Vagina (tissue), 2 donors: ENCODE data around the gene CSMD2. TPM values are rescaled to one million over a fixed set of nuclear protein-coding genes. Genes with fewer than 3 reads are reported as not detected.

Source experiments
- DNase-seq, 2 donors: peaks; one replicate each; pipeline ENCODE4 v3.0.0-alpha.2; 2017; ENCODE audit errors: extremely low spot score in 2 of 2
- H3K27ac ChIP-seq: fragments of 200-600 bp; sonication (generic); one replicate; pipeline ENCODE4 v1.5.1; 2019
- H3K27me3 ChIP-seq: fragments of 200-600 bp; sonication (generic); one replicate; pipeline ENCODE4 v1.5.1; 2019
- H3K36me3 ChIP-seq, 2 donors: fragments of 200-600 bp; sonication (generic); one replicate each; pipeline ENCODE4 v1.5.1; 2017 to 2019
- H3K4me1 ChIP-seq: fragments of 200-600 bp; sonication (generic); one replicate; pipeline ENCODE4 v1.5.1; 2019
- H3K4me3 ChIP-seq, 2 donors: fragments of 200-600 bp; sonication (generic); 1 replicate in 1 of 2; 2 replicates in 1 of 2; pipeline ENCODE4 v1.5.1; 2016 to 2019
- H3K9me3 ChIP-seq: fragments of 200-600 bp; sonication (generic); one replicate; pipeline ENCODE4 v1.5.1; 2019
- POLR2A ChIP-seq, 2 donors: fragments of 450-650 bp; IDR thresholded peaks; one replicate each; pipeline ENCODE4 v1.6.1; 2017; ENCODE audit warnings: antibody characterized with exemption in 2 of 2, mild to moderate bottlenecking in 2 of 2, moderate library complexity in 2 of 2
- POLR2AphosphoS5 ChIP-seq, 2 donors: sonication (generic); formaldehyde crosslinking; IDR thresholded peaks; one replicate each; pipeline ENCODE4 v1.9.0; 2017; ENCODE audit warnings: antibody characterized with exemption in 2 of 2, mild to moderate bottlenecking in 2 of 2, low read depth in 1 of 2; ENCODE audit not compliant: insufficient read depth in 1 of 2
- intact Hi-C: fragments of 100-400 bp; cut with DNase I; formaldehyde crosslinking; loops from one replicate; pipeline ENCODE4 v1.15.1; 2023
- total RNA-seq: library from RNA; depleted of rRNA; stranded (reverse); fragments of >200 nt; gene quantifications from one replicate; pipeline ENCODE4 v1.2.3, GENCODE V29; 2016
- TF ChIP-seq, protein P1 (sequence below), 3 experiments: fragments of 450-650 bp in 2 of 3; fragments of 200-600 bp in 1 of 3; sonication (generic) in 1 of 3; IDR thresholded peaks; one replicate each; pipeline ENCODE4 v1.5.1; 2017 to 2019; ENCODE audit warnings: antibody characterized with exemption in 3 of 3, mild to moderate bottlenecking in 2 of 3, moderate library complexity in 2 of 3

CSMD2 gene
- total RNA-seq, 1 donor from 2014 or later: 0.25 TPM

DNA sequence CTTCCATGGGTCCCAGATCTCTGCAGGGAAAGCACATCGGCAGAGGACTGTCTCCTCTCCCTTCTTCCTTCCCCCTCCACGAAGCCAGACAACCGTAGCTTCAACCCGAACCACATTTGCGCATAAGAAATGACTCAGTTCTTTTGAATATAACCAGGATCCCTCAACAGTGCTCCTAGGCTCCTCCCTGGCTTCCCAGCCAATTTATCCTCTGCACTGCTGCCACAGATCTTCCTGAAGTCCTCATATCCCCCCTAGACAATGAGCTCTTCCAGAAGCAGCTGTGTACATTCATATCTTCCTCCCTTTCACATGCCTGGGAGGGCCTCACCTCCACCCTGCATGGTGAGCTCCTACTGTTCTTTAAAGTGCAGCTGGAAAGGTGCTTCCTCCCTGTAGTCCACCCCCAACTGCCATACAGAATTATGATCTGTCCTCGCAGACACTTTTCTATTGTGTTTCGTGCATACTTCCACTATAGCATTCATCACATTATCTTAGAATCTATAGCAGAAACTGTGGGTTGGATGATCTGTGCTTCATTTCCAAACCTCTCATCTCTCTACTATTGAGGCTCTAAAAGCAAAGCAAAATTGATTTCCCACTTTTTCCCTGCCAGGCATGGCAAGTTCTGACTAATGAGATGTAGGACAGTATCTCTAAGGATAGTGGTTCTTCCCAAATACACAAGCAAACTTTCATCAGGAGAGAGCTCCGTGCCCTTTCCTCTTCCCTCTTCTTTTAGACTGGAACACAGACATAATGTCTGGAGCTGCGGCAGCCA lies 480.4 kb downstream of the CSMD2 start:
- intact Hi-C loops: no loop called here
- Histone ChIP-seq H3K9me3 (no peaks in the 10 kb centered on the region), H3K27me3 (no peaks in the 10 kb centered on the region), H3K27ac (no peak overlapping the region), H3K4me1 (no peaks in the 10 kb centered on the region), H3K4me3 (no peak overlapping the region), H3K36me3 (no peaks in the 10 kb centered on the region)
- TF ChIP-seq POLR2AphosphoS5 (IDR thresholded peaks at IDR 0.05; ENCODE audit: insufficient read depth in 1 of 2, low read depth in 1 of 2) (no peak), POLR2A (IDR thresholded peaks at IDR 0.05) (no peak)
- TF ChIP-seq, protein P1, sequence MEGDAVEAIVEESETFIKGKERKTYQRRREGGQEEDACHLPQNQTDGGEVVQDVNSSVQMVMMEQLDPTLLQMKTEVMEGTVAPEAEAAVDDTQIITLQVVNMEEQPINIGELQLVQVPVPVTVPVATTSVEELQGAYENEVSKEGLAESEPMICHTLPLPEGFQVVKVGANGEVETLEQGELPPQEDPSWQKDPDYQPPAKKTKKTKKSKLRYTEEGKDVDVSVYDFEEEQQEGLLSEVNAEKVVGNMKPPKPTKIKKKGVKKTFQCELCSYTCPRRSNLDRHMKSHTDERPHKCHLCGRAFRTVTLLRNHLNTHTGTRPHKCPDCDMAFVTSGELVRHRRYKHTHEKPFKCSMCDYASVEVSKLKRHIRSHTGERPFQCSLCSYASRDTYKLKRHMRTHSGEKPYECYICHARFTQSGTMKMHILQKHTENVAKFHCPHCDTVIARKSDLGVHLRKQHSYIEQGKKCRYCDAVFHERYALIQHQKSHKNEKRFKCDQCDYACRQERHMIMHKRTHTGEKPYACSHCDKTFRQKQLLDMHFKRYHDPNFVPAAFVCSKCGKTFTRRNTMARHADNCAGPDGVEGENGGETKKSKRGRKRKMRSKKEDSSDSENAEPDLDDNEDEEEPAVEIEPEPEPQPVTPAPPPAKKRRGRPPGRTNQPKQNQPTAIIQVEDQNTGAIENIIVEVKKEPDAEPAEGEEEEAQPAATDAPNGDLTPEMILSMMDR (IDR thresholded peaks at IDR 0.05): no peak
- DNase-seq: peak in 1 of 2 donors; percentile 25

DNA sequence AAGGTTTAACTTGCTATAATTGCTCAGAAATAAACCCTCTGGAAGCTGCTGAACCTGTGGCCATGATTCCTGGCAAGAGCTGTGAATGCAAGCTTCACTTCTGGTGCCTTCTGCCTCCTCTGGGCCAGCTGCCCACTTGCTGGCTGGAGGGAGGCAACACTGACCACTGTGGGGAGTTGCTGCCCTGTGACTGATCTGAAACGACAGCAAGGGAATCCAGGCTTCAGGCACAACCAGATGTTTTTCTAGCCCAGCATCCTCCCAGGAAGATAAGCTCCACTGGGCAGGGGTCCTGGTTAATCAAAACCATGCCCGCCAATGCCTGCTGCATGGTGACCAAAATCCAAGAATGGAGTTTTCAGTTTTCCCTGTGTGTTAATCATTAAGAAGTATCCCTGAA lies 481.1 kb downstream of the CSMD2 start:
- TF ChIP-seq POLR2A (IDR thresholded peaks at IDR 0.05): no peak
- TF ChIP-seq, protein P1 (IDR thresholded peaks at IDR 0.05): no peak
- TF ChIP-seq POLR2AphosphoS5 (IDR thresholded peaks at IDR 0.05; ENCODE audit: insufficient read depth in 1 of 2, low read depth in 1 of 2): no peak
- H3K4me1 ChIP-seq: no peaks in the 10 kb centered on the region
- intact Hi-C loops: no loop called here
- no peak overlapping the region for H3K27ac ChIP-seq
- H3K36me3 ChIP-seq: no peaks in the 10 kb centered on the region
- peak in 1 of 2 donors; percentile 40 for DNase-seq
- no peaks in the 10 kb centered on the region for H3K27me3 ChIP-seq
- no peak overlapping the region for H3K4me3 ChIP-seq
- no peaks in the 10 kb centered on the region for H3K9me3 ChIP-seq

DNA sequence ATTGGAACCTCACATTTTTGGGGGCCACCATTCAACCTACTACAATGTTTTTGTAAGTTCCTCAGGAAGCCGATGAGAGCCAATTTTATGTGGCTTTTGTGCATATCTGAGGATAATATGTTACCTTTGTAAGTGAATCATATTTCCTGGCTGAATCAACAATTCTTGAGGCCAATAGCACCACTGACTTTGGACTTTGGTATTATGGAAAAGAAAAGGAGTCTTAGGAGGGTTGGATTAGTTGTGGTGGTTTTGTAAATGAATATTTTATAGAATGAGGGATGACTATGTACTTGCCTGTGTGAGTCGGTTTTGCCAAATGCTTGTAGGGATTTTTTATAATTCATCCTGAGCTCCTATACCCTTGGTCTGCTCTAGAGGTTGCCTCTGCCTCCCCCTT lies 482.7 kb downstream of the CSMD2 start:
- DNase-seq: no peak
- Histone ChIP-seq H3K4me1 (no peaks in the 10 kb centered on the region), H3K36me3 (no peaks in the 10 kb centered on the region), H3K27ac (no peak overlapping the region), H3K27me3 (no peaks in the 10 kb centered on the region), H3K4me3 (no peak overlapping the region), H3K9me3 (no peaks in the 10 kb centered on the region)
- TF ChIP-seq POLR2A (IDR thresholded peaks at IDR 0.05) (no peak), POLR2AphosphoS5 (IDR thresholded peaks at IDR 0.05; ENCODE audit: insufficient read depth in 1 of 2, low read depth in 1 of 2) (no peak)
- TF ChIP-seq, protein P1 (IDR thresholded peaks at IDR 0.05): no peak
- intact Hi-C loops: no loop called here

DNA sequence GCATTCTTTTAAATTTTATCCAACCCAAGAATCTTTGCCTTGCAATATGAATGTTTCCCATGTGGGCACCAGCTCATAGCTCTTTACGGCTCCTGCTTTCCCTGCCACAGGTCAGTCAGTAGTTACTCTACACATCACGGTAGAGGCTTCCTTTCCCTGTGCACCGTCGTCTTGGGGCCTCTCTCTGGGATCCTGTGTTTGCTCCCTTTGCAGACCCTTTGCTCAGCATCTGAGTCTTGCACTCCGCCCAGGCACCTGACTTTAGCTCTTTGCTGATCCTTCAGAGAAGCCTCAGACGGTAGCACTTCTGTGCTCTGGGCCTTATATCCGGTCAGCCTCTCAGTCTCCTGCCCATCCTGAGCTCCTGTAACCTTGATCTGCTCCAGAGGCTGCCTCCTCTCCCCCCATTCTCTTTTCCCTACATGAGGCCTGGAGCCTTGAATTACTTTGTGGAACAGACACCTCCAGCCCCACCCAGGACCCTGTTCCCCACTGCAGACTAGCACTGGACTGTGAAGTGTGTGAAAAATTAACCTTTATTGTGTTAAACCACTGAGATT lies 484.7 kb downstream of the CSMD2 start:
- intact Hi-C loops: no loop called here
- no peaks in the 10 kb centered on the region for H3K36me3 ChIP-seq
- no peak for TF ChIP-seq POLR2A (IDR thresholded peaks at IDR 0.05)
- TF ChIP-seq, protein P1 (IDR thresholded peaks at IDR 0.05): no peak
- TF ChIP-seq POLR2AphosphoS5 (IDR thresholded peaks at IDR 0.05; ENCODE audit: insufficient read depth in 1 of 2, low read depth in 1 of 2): no peak
- H3K4me1 ChIP-seq: no peaks in the 10 kb centered on the region
- no peaks in the 10 kb centered on the region for H3K9me3 ChIP-seq
- no peak overlapping the region for H3K27ac ChIP-seq
- no peak overlapping the region for H3K4me3 ChIP-seq
- no peaks in the 10 kb centered on the region for H3K27me3 ChIP-seq
- DNase-seq: peak; percentile 52

DNA sequence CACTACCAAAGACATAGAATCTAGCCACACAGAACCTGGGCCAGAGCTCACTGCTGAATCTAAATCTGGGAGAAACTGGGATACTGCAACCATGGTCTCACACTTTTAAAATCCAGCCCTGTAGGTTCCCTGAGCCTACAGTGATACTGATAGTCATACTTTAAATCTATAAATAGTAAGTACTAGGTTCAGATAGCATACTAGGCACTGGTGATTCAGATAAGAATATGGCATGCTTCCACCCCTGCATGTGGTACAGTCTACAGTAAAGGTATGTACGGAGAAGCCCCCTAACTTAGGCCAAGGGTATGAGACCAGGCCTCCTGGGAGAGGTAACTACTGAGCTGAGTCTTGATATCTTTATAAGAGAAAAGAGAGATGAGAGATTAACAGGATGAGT lies 494.5 kb downstream of the CSMD2 start:
- no peak for DNase-seq
- intact Hi-C loops: no loop called here
- Histone ChIP-seq H3K36me3 (no peaks in the 10 kb centered on the region), H3K4me3 (no peak overlapping the region), H3K4me1 (no peaks in the 10 kb centered on the region), H3K27ac (no peak overlapping the region), H3K27me3 (no peaks in the 10 kb centered on the region), H3K9me3 (no peaks in the 10 kb centered on the region)
- no peak for TF ChIP-seq POLR2A (IDR thresholded peaks at IDR 0.05)
- no peak for TF ChIP-seq POLR2AphosphoS5 (IDR thresholded peaks at IDR 0.05; ENCODE audit: insufficient read depth in 1 of 2, low read depth in 1 of 2)
